ENCODE data around the gene NUDT3.

Gene NUDT3

GRCh38 chr6:34236443-34237315 is 155.8 kb downstream of the NUDT3 start, which contains the start of gene HMGA1:
Gene HMGA1, plus strand, starts transcription at chr6:34236873. Its CDS starts 3,908 bp downstream, at chr6:34240781.
- Histone ChIP-seq H3K4me3 (ENCODE audit: low read length in 2 of 2) (peak within 1 kb of the TSS; percentile 51 to 76), H3K27ac (ENCODE audit: low read length) (peak within 1 kb of the TSS; percentile 66), H3K9me3 (ENCODE audit: control insufficient read depth in 2 of 2, low read length in 2 of 2) (no peaks in the 10 kb centered on the region), H3K4me1 (ENCODE audit: control insufficient read depth, insufficient read depth, low read length) (peaks cover 23% of the 10 kb centered on the region), H3K27me3 (ENCODE audit: control insufficient read depth in 1 of 2, insufficient read depth in 2 of 2, low read length in 2 of 2) (no peaks in the 10 kb centered on the region), H3K9ac (ENCODE audit: low read length in 2 of 2) (peak within 1 kb of the TSS; percentile 47 to 64), H3K36me3 (ENCODE audit: control insufficient read depth in 2 of 2, insufficient read depth in 2 of 2, low read length in 2 of 2) (no peaks in the 10 kb centered on the region)

GRCh38 chr6:34236131-34236442 is 156.4 kb downstream of the NUDT3 start:
- peak overlapping the region; percentile 36 to 58 for H3K9ac ChIP-seq (ENCODE audit: low read length in 2 of 2)
- no peaks in the 10 kb centered on the region for H3K27me3 ChIP-seq (ENCODE audit: control insufficient read depth in 1 of 2, insufficient read depth in 2 of 2, low read length in 2 of 2)
- H3K4me1 ChIP-seq (ENCODE audit: control insufficient read depth, insufficient read depth, low read length) = peaks cover 23% of the 10 kb centered on the region
- H3K36me3 ChIP-seq (ENCODE audit: control insufficient read depth in 2 of 2, insufficient read depth in 2 of 2, low read length in 2 of 2) = no peaks in the 10 kb centered on the region
- peak overlapping the region; percentile 66 for H3K27ac ChIP-seq (ENCODE audit: low read length)
- peak overlapping the region; percentile 51 to 71 for H3K4me3 ChIP-seq (ENCODE audit: low read length in 2 of 2)
- H3K9me3 ChIP-seq (ENCODE audit: control insufficient read depth in 2 of 2, low read length in 2 of 2) = no peaks in the 10 kb centered on the region

GRCh38 chr6:34235307-34236130 is 156.9 kb downstream of the NUDT3 start:
- Histone ChIP-seq H3K4me1 (ENCODE audit: control insufficient read depth, insufficient read depth, low read length) (peaks cover 23% of the 10 kb centered on the region), H3K36me3 (ENCODE audit: control insufficient read depth in 2 of 2, insufficient read depth in 2 of 2, low read length in 2 of 2) (no peaks in the 10 kb centered on the region), H3K4me3 (ENCODE audit: low read length in 2 of 2) (peak overlapping the region; percentile 4 to 71), H3K9ac (ENCODE audit: low read length in 2 of 2) (peak overlapping the region in 1 of 2 donors; percentile 58), H3K27me3 (ENCODE audit: control insufficient read depth in 1 of 2, insufficient read depth in 2 of 2, low read length in 2 of 2) (no peaks in the 10 kb centered on the region), H3K9me3 (ENCODE audit: control insufficient read depth in 2 of 2, low read length in 2 of 2) (no peaks in the 10 kb centered on the region), H3K27ac (ENCODE audit: low read length) (peak overlapping the region; percentile 66)

- no peaks in the 10 kb centered on the region for H3K9me3 ChIP-seq (ENCODE audit: control insufficient read depth in 2 of 2, low read length in 2 of 2)
- H3K9ac ChIP-seq (ENCODE audit: low read length in 2 of 2) = no peak overlapping the region
- H3K36me3 ChIP-seq (ENCODE audit: control insufficient read depth in 2 of 2, insufficient read depth in 2 of 2, low read length in 2 of 2) = no peaks in the 10 kb centered on the region
- H3K27me3 ChIP-seq (ENCODE audit: control insufficient read depth in 1 of 2, insufficient read depth in 2 of 2, low read length in 2 of 2) = no peaks in the 10 kb centered on the region
- peaks cover 23% of the 10 kb centered on the region for H3K4me1 ChIP-seq (ENCODE audit: control insufficient read depth, insufficient read depth, low read length)
- no peak overlapping the region for H3K27ac ChIP-seq (ENCODE audit: low read length)
- H3K4me3 ChIP-seq (ENCODE audit: low read length in 2 of 2) = no peak overlapping the region
Observed at GRCh38 chr6:34234667-34235306, 157.7 kb downstream of the NUDT3 start.

GRCh38 chr6:34233867-34234266 is 158.6 kb downstream of the NUDT3 start:
- Histone ChIP-seq H3K9me3 (ENCODE audit: control insufficient read depth in 2 of 2, low read length in 2 of 2) (no peaks in the 10 kb centered on the region), H3K4me3 (ENCODE audit: low read length in 2 of 2) (no peak overlapping the region), H3K36me3 (ENCODE audit: control insufficient read depth in 2 of 2, insufficient read depth in 2 of 2, low read length in 2 of 2) (no peaks in the 10 kb centered on the region), H3K27me3 (ENCODE audit: control insufficient read depth in 1 of 2, insufficient read depth in 2 of 2, low read length in 2 of 2) (no peaks in the 10 kb centered on the region), H3K9ac (ENCODE audit: low read length in 2 of 2) (no peak overlapping the region), H3K27ac (ENCODE audit: low read length) (no peak overlapping the region), H3K4me1 (ENCODE audit: control insufficient read depth, insufficient read depth, low read length) (peaks cover 23% of the 10 kb centered on the region)

- no peaks in the 10 kb centered on the region for H3K36me3 ChIP-seq (ENCODE audit: control insufficient read depth in 2 of 2, insufficient read depth in 2 of 2, low read length in 2 of 2)
- H3K4me3 ChIP-seq (ENCODE audit: low read length in 2 of 2) = no peak overlapping the region
- no peak overlapping the region for H3K27ac ChIP-seq (ENCODE audit: low read length)
- H3K4me1 ChIP-seq (ENCODE audit: control insufficient read depth, insufficient read depth, low read length) = peaks cover 15% of the 10 kb centered on the region
- no peaks in the 10 kb centered on the region for H3K9me3 ChIP-seq (ENCODE audit: control insufficient read depth in 2 of 2, low read length in 2 of 2)
- no peak overlapping the region for H3K9ac ChIP-seq (ENCODE audit: low read length in 2 of 2)
- no peaks in the 10 kb centered on the region for H3K27me3 ChIP-seq (ENCODE audit: control insufficient read depth in 1 of 2, insufficient read depth in 2 of 2, low read length in 2 of 2)
Observed at GRCh38 chr6:34232901-34233300, 159.6 kb downstream of the NUDT3 start.

- Histone ChIP-seq H3K4me3 (ENCODE audit: low read length in 2 of 2) (no peak overlapping the region), H3K27me3 (ENCODE audit: control insufficient read depth in 1 of 2, insufficient read depth in 2 of 2, low read length in 2 of 2) (no peaks in the 10 kb centered on the region), H3K27ac (ENCODE audit: low read length) (no peak overlapping the region), H3K4me1 (ENCODE audit: control insufficient read depth, insufficient read depth, low read length) (peaks cover 11% of the 10 kb centered on the region), H3K9me3 (ENCODE audit: control insufficient read depth in 2 of 2, low read length in 2 of 2) (no peaks in the 10 kb centered on the region), H3K9ac (ENCODE audit: low read length in 2 of 2) (no peak overlapping the region), H3K36me3 (ENCODE audit: control insufficient read depth in 2 of 2, insufficient read depth in 2 of 2, low read length in 2 of 2) (no peaks in the 10 kb centered on the region)
Observed at GRCh38 chr6:34231566-34232336, 160.7 kb downstream of the NUDT3 start.

GRCh38 chr6:34230653-34231371 is 161.7 kb downstream of the NUDT3 start:
- Histone ChIP-seq H3K9me3 (ENCODE audit: control insufficient read depth in 2 of 2, low read length in 2 of 2) (no peaks in the 10 kb centered on the region), H3K27me3 (ENCODE audit: control insufficient read depth in 1 of 2, insufficient read depth in 2 of 2, low read length in 2 of 2) (no peaks in the 10 kb centered on the region), H3K27ac (ENCODE audit: low read length) (no peak overlapping the region), H3K36me3 (ENCODE audit: control insufficient read depth in 2 of 2, insufficient read depth in 2 of 2, low read length in 2 of 2) (no peaks in the 10 kb centered on the region), H3K4me3 (ENCODE audit: low read length in 2 of 2) (no peak overlapping the region), H3K9ac (ENCODE audit: low read length in 2 of 2) (no peak overlapping the region), H3K4me1 (ENCODE audit: control insufficient read depth, insufficient read depth, low read length) (peaks cover 3% of the 10 kb centered on the region)

- no peaks in the 10 kb centered on the region for H3K9me3 ChIP-seq (ENCODE audit: control insufficient read depth in 2 of 2, low read length in 2 of 2)
- H3K27ac ChIP-seq (ENCODE audit: low read length) = no peak overlapping the region
- no peaks in the 10 kb centered on the region for H3K36me3 ChIP-seq (ENCODE audit: control insufficient read depth in 2 of 2, insufficient read depth in 2 of 2, low read length in 2 of 2)
- no peaks in the 10 kb centered on the region for H3K4me1 ChIP-seq (ENCODE audit: control insufficient read depth, insufficient read depth, low read length)
- no peak overlapping the region for H3K9ac ChIP-seq (ENCODE audit: low read length in 2 of 2)
- no peak overlapping the region for H3K4me3 ChIP-seq (ENCODE audit: low read length in 2 of 2)
- no peaks in the 10 kb centered on the region for H3K27me3 ChIP-seq (ENCODE audit: control insufficient read depth in 1 of 2, insufficient read depth in 2 of 2, low read length in 2 of 2)
Observed at GRCh38 chr6:34229877-34230276, 162.6 kb downstream of the NUDT3 start.

Measured in stomach smooth muscle (tissue), 2 donors.